Testis (tissue), 3 donors: ENCODE data around the gene DLG2. TPM values are rescaled to one million over a fixed set of nuclear protein-coding genes. Genes with fewer than 3 reads are reported as not detected.
"Not testable (repeated sequence)": the region's sequence is repeated elsewhere in the genome, so short reads cannot be mapped to it uniquely, and the experiment has no call there.

Source experiments
- DNase-seq: peaks from one replicate; pipeline ENCODE4 v3.0.0-alpha.2; 2019
- H3K27ac ChIP-seq, 2 donors: fragments of 200-600 bp; sonication (generic); one replicate each; pipeline ENCODE4 v1.5.1; 2019
- H3K27me3 ChIP-seq: fragments of 200-600 bp; sonication (generic); one replicate; pipeline ENCODE4 v1.5.1; 2019
- H3K36me3 ChIP-seq: fragments of 200-600 bp; sonication (generic); one replicate; pipeline ENCODE4 v1.5.1; 2017; ENCODE audit warnings: low read depth; ENCODE audit errors: missing control alignments
- H3K4me1 ChIP-seq: fragments of 200-600 bp; sonication (generic); one replicate; pipeline ENCODE4 v1.5.1; 2019
- H3K4me3 ChIP-seq, 2 donors: fragments of 200-600 bp; sonication (generic); one replicate each; pipeline ENCODE4 v1.5.1; 2017 to 2019
- H3K9me3 ChIP-seq: fragments of 200-600 bp; sonication (generic); one replicate; pipeline ENCODE4 v1.5.1; 2017
- CTCF ChIP-seq, 3 experiments: fragments of 450-650 bp in 2 of 3; fragments of 200-600 bp in 1 of 3; sonication (generic) in 1 of 3; IDR thresholded peaks; one replicate each; pipeline ENCODE4 v1.5.1; 2016 to 2019; ENCODE audit warnings: antibody characterized with exemption in 3 of 3, mild to moderate bottlenecking in 2 of 3, moderate library complexity in 1 of 3
- POLR2A ChIP-seq: fragments of 450-650 bp; IDR thresholded peaks from one replicate; pipeline ENCODE4 v1.6.1; 2017; ENCODE audit warnings: antibody characterized with exemption, mild to moderate bottlenecking, moderate library complexity
- WGBS, 2 donors: methylation state at CpG; one replicate each; pipeline ENCODE4 v1.1.5; 2018; 5-methylcytosine and 5-hydroxymethylcytosine counted together
- intact Hi-C: fragments of 100-400 bp; cut with DNase I; formaldehyde crosslinking; loops from one replicate; pipeline ENCODE4 v1.15.1; 2023; ENCODE audit warnings: low total_unique reads
- polyA plus RNA-seq: library from polyadenylated mRNA; stranded (reverse); fragments of 350-450 nt; fragmentation: Illumina TruSeq; extraction: RNeasy Lipid Tissue Mini Kit (QIAGEN cat#74804); gene quantifications from one replicate; pipeline ENCODE4 v1.2.3, GENCODE V29; 2014; ENCODE audit warnings: low read depth, low replicate concordance; ENCODE audit not compliant: insufficient read depth
- total RNA-seq, 2 donors: library from RNA; depleted of rRNA; stranded (reverse); fragments of >200 nt; gene quantifications; one replicate each; pipeline ENCODE4 v1.2.3, GENCODE V29; 2016

Gene DLG2
- total and polyA plus RNA-seq, 3 donors from 2014 or later, result 13.8 to 23.0 (median 14.1) TPM

GRCh38 chr11:84316866-84317555, 1310.1 kb downstream of the DLG2 start:
- TF ChIP-seq CTCF (IDR thresholded peaks at IDR 0.05) (no peak), POLR2A (no peak)
- 34 to 49% methylated on average over 14 to 15 of the region's 15 CpGs for WGBS, 2 donors
- Histone ChIP-seq H3K4me1 (no peaks in the 10 kb centered on the region), H3K9me3 (no peaks in the 10 kb centered on the region), H3K4me3 (peak overlapping the region in 1 of 2 donors; percentile 6), H3K27me3 (no peaks in the 10 kb centered on the region), H3K36me3 (no peaks in the 10 kb centered on the region), H3K27ac (no peak overlapping the region)
- DNase-seq, result peak; percentile 21
- intact Hi-C loops, result no loop called here

GRCh38 chr11:84313830-84314359, 1313.2 kb downstream of the DLG2 start:
- WGBS, 2 donors, result 48 to 53% methylated on average over 4 of the region's 4 CpGs
- Histone ChIP-seq H3K27ac (peak overlapping the region in 1 of 2 donors; percentile 46), H3K4me3 (no peak overlapping the region), H3K36me3 (no peaks in the 10 kb centered on the region), H3K9me3 (no peaks in the 10 kb centered on the region), H3K27me3 (no peaks in the 10 kb centered on the region), H3K4me1 (no peaks in the 10 kb centered on the region)
- no peak for DNase-seq
- intact Hi-C loops, result no loop called here
- TF ChIP-seq POLR2A (no peak), CTCF (IDR thresholded peaks at IDR 0.05) (no peak)

- Histone ChIP-seq H3K27me3 (no peaks in the 10 kb centered on the region), H3K36me3 (no peaks in the 10 kb centered on the region), H3K4me1 (no peaks in the 10 kb centered on the region), H3K27ac (no peak overlapping the region), H3K4me3 (no peak overlapping the region), H3K9me3 (no peaks in the 10 kb centered on the region)
- no peak for TF ChIP-seq CTCF (IDR thresholded peaks at IDR 0.05)
- TF ChIP-seq POLR2A, result no peak
- no peak for DNase-seq
- 83 to 87% methylated on average over 1 of the region's 1 CpG for WGBS, 2 donors
- intact Hi-C loops, result no loop called here
These were observed 1316.9 kb downstream of the DLG2 start for GRCh38 chr11:84310268-84310667.

- intact Hi-C loops, result not testable (repeated sequence)
These were observed 1318.7 kb downstream of the DLG2 start for GRCh38 chr11:84308491-84308890.

GRCh38 chr11:84300092-84300491, 1327.1 kb downstream of the DLG2 start:
- no peak for DNase-seq
- no peaks in the 10 kb centered on the region for H3K36me3 ChIP-seq
- no peaks in the 10 kb centered on the region for H3K4me1 ChIP-seq
- 85 to 94% methylated on average over 1 of the region's 1 CpG for WGBS, 2 donors
- H3K27me3 ChIP-seq, result no peaks in the 10 kb centered on the region
- intact Hi-C loops, result no loop called here
- no peak for TF ChIP-seq POLR2A
- no peak for TF ChIP-seq CTCF (IDR thresholded peaks at IDR 0.05)
- H3K4me3 ChIP-seq, result no peak overlapping the region
- H3K9me3 ChIP-seq, result no peaks in the 10 kb centered on the region
- no peak overlapping the region for H3K27ac ChIP-seq

More at GRCh38 chr11:84308491-84308890, 1318.7 kb downstream of the DLG2 start:
- WGBS, 2 donors, result 82% methylated on average over 33 of the region's 33 CpGs; no CpG with 5 or more reads in 1 of the 2 donors
- DNase-seq, H3K27me3 ChIP-seq, H3K4me1 ChIP-seq, H3K36me3 ChIP-seq, H3K9me3 ChIP-seq, H3K27ac ChIP-seq: not testable (repeated sequence)
- peak overlapping the region; percentile 29 to 44 for H3K4me3 ChIP-seq
